Effector memory CD4-positive, alpha-beta T cell (primary cell): ENCODE measurements around the gene PPP1R12B.
"Not testable (repeated sequence)": the region's sequence is repeated elsewhere in the genome, so short reads cannot be mapped to it uniquely, and the experiment has no call there.

Experiments
- DNase-seq, 3 donors: peaks; one replicate each; pipeline ENCODE4 v3.0.0-alpha.2; 2020
- H3K27ac ChIP-seq: 2 replicates; pipeline ENCODE4 v1.7.0; 2013; ENCODE audit warnings: mild to moderate bottlenecking, low read length, moderate library complexity; ENCODE audit not compliant: insufficient read depth, poor library complexity, severe bottlenecking
- H3K27me3 ChIP-seq: replicated peaks from 2 replicates; pipeline ENCODE4 v1.7.0; 2013; ENCODE audit warnings: mild to moderate bottlenecking, low read length; ENCODE audit not compliant: insufficient read depth, control insufficient read depth, poor library complexity, severe bottlenecking
- H3K36me3 ChIP-seq: 2 replicates; pipeline ENCODE4 v1.7.0; 2013; ENCODE audit warnings: mild to moderate bottlenecking, low read length, moderate library complexity; ENCODE audit not compliant: control insufficient read depth, insufficient read depth
- H3K4me1 ChIP-seq: 2 replicates; pipeline ENCODE4 v1.7.0; 2013; ENCODE audit warnings: low read length, mild to moderate bottlenecking; ENCODE audit not compliant: control insufficient read depth, insufficient read depth, poor library complexity, severe bottlenecking
- H3K4me3 ChIP-seq: 2 replicates; pipeline ENCODE4 v1.7.0; 2013; ENCODE audit warnings: low read length, low read depth, mild to moderate bottlenecking; ENCODE audit not compliant: insufficient read depth, poor library complexity, severe bottlenecking
- H3K9me3 ChIP-seq: 2 replicates; pipeline ENCODE4 v1.7.0; 2013; ENCODE audit warnings: mild to moderate bottlenecking, low read length, moderate library complexity; ENCODE audit not compliant: control insufficient read depth

Gene PPP1R12B

GRCh38 chr1:202539583-202539982 is 191.1 kb downstream of the PPP1R12B start:
- H3K36me3 ChIP-seq, H3K27me3 ChIP-seq, H3K9me3 ChIP-seq, H3K4me3 ChIP-seq, H3K4me1 ChIP-seq, H3K27ac ChIP-seq, DNase-seq: not testable (repeated sequence)

GRCh38 chr1:202540014-202540413 is 191.5 kb downstream of the PPP1R12B start:
- H3K4me3 ChIP-seq, result no peak overlapping the region
- no peak overlapping the region for H3K27ac ChIP-seq

GRCh38 chr1:202540448-202540847 is 191.9 kb downstream of the PPP1R12B start:
- DNase-seq, result no peak
- Histone ChIP-seq H3K4me1 (no peaks in the 10 kb centered on the region), H3K9me3 (no peaks in the 10 kb centered on the region), H3K36me3 (no peaks in the 10 kb centered on the region), H3K27me3 (no peaks in the 10 kb centered on the region), H3K4me3 (no peak overlapping the region), H3K27ac (no peak overlapping the region)

More at GRCh38 chr1:202540014-202540413, 191.5 kb downstream of the PPP1R12B start:
- DNase-seq, result no peak
- no peaks in the 10 kb centered on the region for H3K27me3 ChIP-seq
- no peaks in the 10 kb centered on the region for H3K4me1 ChIP-seq
- no peaks in the 10 kb centered on the region for H3K36me3 ChIP-seq
- no peaks in the 10 kb centered on the region for H3K9me3 ChIP-seq

- DNase-seq, H3K4me3 ChIP-seq, H3K9me3 ChIP-seq, H3K36me3 ChIP-seq, H3K4me1 ChIP-seq, H3K27me3 ChIP-seq, H3K27ac ChIP-seq: not testable (repeated sequence)
Observed at GRCh38 chr1:202540858-202541257, 192.4 kb downstream of the PPP1R12B start.

- not testable (repeated sequence) for H3K27ac ChIP-seq, H3K4me3 ChIP-seq, H3K9me3 ChIP-seq, H3K4me1 ChIP-seq, H3K36me3 ChIP-seq, H3K27me3 ChIP-seq, DNase-seq
Observed at GRCh38 chr1:202542415-202542814, 193.9 kb downstream of the PPP1R12B start.

GRCh38 chr1:202543537-202543936 is 195.0 kb downstream of the PPP1R12B start:
- not testable (repeated sequence) for H3K27ac ChIP-seq, DNase-seq, H3K4me3 ChIP-seq, H3K27me3 ChIP-seq, H3K9me3 ChIP-seq, H3K4me1 ChIP-seq, H3K36me3 ChIP-seq

- not testable (repeated sequence) for H3K27ac ChIP-seq, H3K4me1 ChIP-seq, H3K27me3 ChIP-seq, DNase-seq, H3K9me3 ChIP-seq, H3K4me3 ChIP-seq, H3K36me3 ChIP-seq
Observed at GRCh38 chr1:202544766-202545449, 196.4 kb downstream of the PPP1R12B start.

GRCh38 chr1:202545647-202546303 is 197.3 kb downstream of the PPP1R12B start:
- not testable (repeated sequence) for H3K4me1 ChIP-seq, H3K9me3 ChIP-seq, H3K36me3 ChIP-seq, H3K27me3 ChIP-seq, H3K27ac ChIP-seq, DNase-seq, H3K4me3 ChIP-seq

- not testable (repeated sequence) for H3K27me3 ChIP-seq, H3K36me3 ChIP-seq, H3K4me1 ChIP-seq, H3K27ac ChIP-seq, H3K9me3 ChIP-seq, H3K4me3 ChIP-seq, DNase-seq
Observed at GRCh38 chr1:202546377-202546776, 197.9 kb downstream of the PPP1R12B start.

- H3K9me3 ChIP-seq, H3K4me1 ChIP-seq, DNase-seq, H3K27ac ChIP-seq, H3K36me3 ChIP-seq, H3K4me3 ChIP-seq, H3K27me3 ChIP-seq: not testable (repeated sequence)
Observed at GRCh38 chr1:202546796-202547195, 198.3 kb downstream of the PPP1R12B start.
